Liver (tissue), 9 donors: ENCODE data around the gene PEAK1. TPM values are rescaled to one million over a fixed set of nuclear protein-coding genes. Genes with fewer than 3 reads are reported as not detected.

Experiments
- DNase-seq: peaks from one replicate; pipeline ENCODE4 v3.0.0-alpha.2; 2017; ENCODE audit warnings: low spot score
- H3K27ac ChIP-seq, 2 donors: one replicate each; pipeline ENCODE4 v1.7.0; 2013; ENCODE audit warnings: inconsistent platforms in 2 of 2, low read length in 2 of 2, control low read depth in 1 of 2, low read depth in 1 of 2, mild to moderate bottlenecking in 1 of 2
- H3K27me3 ChIP-seq, 4 donors: one replicate each; pipeline versions ENCODE4 v1.6.1 to v1.7.0; 2013; ENCODE audit warnings: low read length in 3 of 4, inconsistent platforms in 1 of 4, mild to moderate bottlenecking in 1 of 4, moderate library complexity in 1 of 4; ENCODE audit not compliant: control insufficient read depth in 4 of 4, insufficient read depth in 4 of 4
- H3K36me3 ChIP-seq, 4 donors: one replicate each; pipeline versions ENCODE4 v1.6.1 to v1.7.0; 2013; ENCODE audit warnings: low read length in 3 of 4, mild to moderate bottlenecking in 3 of 4, low read depth in 1 of 4, moderate library complexity in 1 of 4; ENCODE audit not compliant: control insufficient read depth in 4 of 4, insufficient read depth in 3 of 4
- H3K4me1 ChIP-seq, 4 donors: one replicate each; pipeline versions ENCODE4 v1.6.1 to v1.7.0; 2013; ENCODE audit warnings: low read length in 3 of 4, mild to moderate bottlenecking in 3 of 4, moderate library complexity in 1 of 4; ENCODE audit not compliant: control insufficient read depth in 4 of 4, insufficient read depth in 4 of 4
- H3K4me3 ChIP-seq, 3 donors: one replicate each; pipeline versions ENCODE4 v1.6.1 to v1.7.0; 2013; ENCODE audit warnings: low read length in 3 of 3, control low read depth in 1 of 3, low read depth in 1 of 3, mild to moderate bottlenecking in 1 of 3
- H3K9ac ChIP-seq, 2 donors: one replicate each; pipeline ENCODE4 v1.7.0; 2013; ENCODE audit warnings: low read length in 2 of 2, mild to moderate bottlenecking in 2 of 2, moderate library complexity in 2 of 2, control low read depth in 1 of 2, low read depth in 1 of 2
- H3K9me3 ChIP-seq, 4 donors: one replicate each; pipeline versions ENCODE4 v1.6.1 to v1.7.0; 2013; ENCODE audit warnings: low read length in 3 of 4; ENCODE audit not compliant: control insufficient read depth in 4 of 4
- ATF3 ChIP-seq: IDR thresholded peaks from 2 replicates; pipeline ENCODE4 v1.6.1; 2016; ENCODE audit warnings: antibody characterized with exemption
- EGR1 ChIP-seq, 2 donors: IDR thresholded peaks; 2 replicates each; pipeline ENCODE4 v1.6.1; 2016 to 2018; ENCODE audit warnings: antibody characterized with exemption in 2 of 2, low read depth in 2 of 2
- FOXA2 ChIP-seq: IDR thresholded peaks from 2 replicates; pipeline ENCODE4 v1.6.1; 2016; ENCODE audit warnings: antibody characterized with exemption
- GABPA ChIP-seq, 2 donors: IDR thresholded peaks in 1 of 2; conservative IDR thresholded peaks in 1 of 2; 2 replicates each; pipeline ENCODE4 v1.6.1; 2016; ENCODE audit warnings: antibody characterized with exemption in 2 of 2, mild to moderate bottlenecking in 1 of 2, moderate library complexity in 1 of 2
- HNF4A ChIP-seq, 2 donors: conservative IDR thresholded peaks; 2 replicates each; pipeline ENCODE4 v1.6.1; 2016; ENCODE audit warnings: antibody characterized with exemption in 2 of 2, mild to moderate bottlenecking in 2 of 2
- HNF4G ChIP-seq: IDR thresholded peaks from 2 replicates; pipeline ENCODE4 v1.6.1; 2016; ENCODE audit warnings: antibody characterized with exemption
- NR2F2 ChIP-seq: IDR thresholded peaks from 2 replicates; pipeline ENCODE4 v1.6.1; 2016; ENCODE audit warnings: antibody characterized with exemption
- RAD21 ChIP-seq, 2 donors: IDR thresholded peaks; 2 replicates each; pipeline ENCODE4 v1.6.1; 2016; ENCODE audit warnings: antibody characterized with exemption in 2 of 2, mild to moderate bottlenecking in 2 of 2
- REST ChIP-seq: IDR thresholded peaks from 2 replicates; pipeline ENCODE4 v1.6.1; 2016; ENCODE audit warnings: antibody characterized with exemption, mild to moderate bottlenecking
- RXRA ChIP-seq, 2 donors: IDR thresholded peaks; 2 replicates each; pipeline ENCODE4 v1.6.1; 2017 to 2018; ENCODE audit warnings: antibody characterized with exemption in 2 of 2, mild to moderate bottlenecking in 1 of 2
- SP1 ChIP-seq: IDR thresholded peaks from 2 replicates; pipeline ENCODE4 v1.6.1; 2018; ENCODE audit warnings: antibody characterized with exemption, mild to moderate bottlenecking
- YY1 ChIP-seq: IDR thresholded peaks from 2 replicates; pipeline ENCODE4 v1.6.1; 2016; ENCODE audit warnings: antibody characterized with exemption, mild to moderate bottlenecking
- ZBTB33 ChIP-seq: IDR thresholded peaks from 2 replicates; pipeline ENCODE4 v1.6.1; 2016; ENCODE audit warnings: antibody characterized with exemption
- WGBS: extraction: QIAGEN DNeasy Blood & Tissue Kit; methylation state at CpG from one replicate; pipeline ENCODE4 v1.1.7; 2013; 5-methylcytosine and 5-hydroxymethylcytosine counted together
- polyA plus RNA-seq, 2 donors: library from polyadenylated mRNA; stranded (reverse) in 1 of 2; unstranded in 1 of 2; fragments of 200-250 nt in 1 of 2; fragments of >200 nt in 1 of 2; fragmentation: Nextera tagmentation in 1 of 2; extraction: Ambion mirVana in 1 of 2; gene quantifications; one replicate each; pipeline versions ENCODE4 v1.2.1 to v1.2.3, GENCODE V29; 2013 to 2015
- total RNA-seq, 2 donors: library from RNA; depleted of rRNA; stranded (reverse); fragments of >200 nt; gene quantifications; one replicate each; pipeline ENCODE4 v1.2.3, GENCODE V29; 2014
- donor health status: healthy.
- donor health status: healthy.
- donor health status: healthy.
- donor health status: healthy.
- donor health status: healthy.

The PEAK1 gene
- total and polyA plus RNA-seq, 4 donors, result 1.8 to 14.9 (median 5.8) TPM

GRCh38 chr15:77375133-77375532 is 44.8 kb downstream of the PEAK1 start:
- Histone ChIP-seq H3K36me3 (peaks cover 0 to 2% (median 0%) of the 10 kb centered on the region in 4 donors), H3K27me3 (no peaks in the 10 kb centered on the region), H3K9ac (no peak overlapping the region), H3K4me3 (no peak overlapping the region), H3K9me3 (no peaks in the 10 kb centered on the region), H3K27ac (no peak overlapping the region), H3K4me1 (peaks cover 2 to 13% (median 8%) of the 10 kb centered on the region in 4 donors)
- DNase-seq, result no peak
- TF ChIP-seq ZBTB33 (no peak), YY1 (no peak), NR2F2 (no peak), RXRA (IDR thresholded peaks at IDR 0.05) (no peak), HNF4A (conservative IDR thresholded peaks at IDR 0.05) (no peak), HNF4G (no peak), EGR1 (IDR thresholded peaks at IDR 0.05; ENCODE audit: low read depth in 2 of 2) (no peak), RAD21 (IDR thresholded peaks at IDR 0.05) (no peak), FOXA2 (no peak)
- whole genome bisulfite sequencing, result 97% methylated on average over 1 of the region's 1 CpG

GRCh38 chr15:77373441-77373840 is 46.5 kb downstream of the PEAK1 start:
- WGBS, result 76% methylated on average over 4 of the region's 4 CpGs
- TF ChIP-seq REST (no peak), SP1 (no peak), ATF3 (no peak), GABPA (IDR thresholded peaks at IDR 0.05 in 1 of 2, conservative IDR thresholded peaks at IDR 0.05 in 1 of 2) (no peak), HNF4G (no peak), RXRA (IDR thresholded peaks at IDR 0.05) (no peak), ZBTB33 (no peak)
- Histone ChIP-seq H3K36me3 (no peaks in the 10 kb centered on the region), H3K4me1 (peaks cover 0 to 4% (median 0%) of the 10 kb centered on the region in 4 donors), H3K27me3 (no peaks in the 10 kb centered on the region), H3K27ac (no peak overlapping the region), H3K9ac (no peak overlapping the region), H3K9me3 (no peaks in the 10 kb centered on the region), H3K4me3 (no peak overlapping the region)
- DNase-seq, result no peak
